Activated CD8-positive, alpha-beta memory T cell treated with anti-CD3 and anti-CD28 coated beads, Interleukin-2, amount 50 U/mL, for 48 hours (primary cell): ENCODE data around the gene NME7.
"Not testable (repeated sequence)": the region's sequence is repeated elsewhere in the genome, so short reads cannot be mapped to it uniquely, and the experiment has no call there.

ENCODE experiments used
- DNase-seq: peaks from one replicate; pipeline ENCODE4 v3.0.0-alpha.2; 2020

The NME7 gene

GRCh38 chr1:169207797-169208520 is 159.6 kb downstream of the NME7 start:
- no peak for DNase-seq

GRCh38 chr1:169204157-169204556 is 163.4 kb downstream of the NME7 start:
- DNase-seq = no peak

GRCh38 chr1:169202791-169203665 is 164.6 kb downstream of the NME7 start:
- no peak for DNase-seq

GRCh38 chr1:169201084-169201619 is 166.4 kb downstream of the NME7 start:
- DNase-seq = no peak

- no peak for DNase-seq
Observed at GRCh38 chr1:169200319-169200718, 167.3 kb downstream of the NME7 start.

- DNase-seq = no peak
Observed at GRCh38 chr1:169196581-169196980, 171.0 kb downstream of the NME7 start.

- no peak for DNase-seq
Observed at GRCh38 chr1:169196161-169196560, 171.4 kb downstream of the NME7 start.

GRCh38 chr1:169193191-169193850 is 174.3 kb downstream of the NME7 start:
- DNase-seq = no peak

- DNase-seq = no peak
Observed at GRCh38 chr1:169186106-169186505, 181.5 kb downstream of the NME7 start.

- DNase-seq = no peak
Observed at GRCh38 chr1:169184812-169185211, 182.8 kb downstream of the NME7 start.

GRCh38 chr1:169180174-169180573 is 187.4 kb downstream of the NME7 start:
- no peak for DNase-seq

GRCh38 chr1:169179431-169179830 is 188.2 kb downstream of the NME7 start:
- not testable (repeated sequence) for DNase-seq

- DNase-seq = no peak
Observed at GRCh38 chr1:169175461-169175860, 192.1 kb downstream of the NME7 start.

- DNase-seq = no peak
Observed at GRCh38 chr1:169163059-169163458, 204.5 kb downstream of the NME7 start.

- no peak for DNase-seq
Observed at GRCh38 chr1:169161496-169162194, 206.0 kb downstream of the NME7 start.

GRCh38 chr1:169160845-169161495 is 206.6 kb downstream of the NME7 start:
- DNase-seq = no peak

GRCh38 chr1:169156580-169156979 is 211.0 kb downstream of the NME7 start:
- DNase-seq = no peak

- no peak for DNase-seq
Observed at GRCh38 chr1:169155675-169156074, 211.9 kb downstream of the NME7 start.

GRCh38 chr1:169151338-169151837 is 216.2 kb downstream of the NME7 start:
- DNase-seq = no peak

GRCh38 chr1:169150641-169151337 is 216.8 kb downstream of the NME7 start:
- no peak for DNase-seq
